Right lobe of liver (tissue), 6 donors: Measurements from ENCODE around the gene PLSCR1. TPM values are rescaled to one million over a fixed set of nuclear protein-coding genes. Genes with fewer than 3 reads are reported as not detected.

Experiments
- ATAC-seq, 4 donors: fragments of 200-7000 bp; cut with Tn5 transposase; one replicate each; pipeline ENCODE4 v1.9.1; 2020; ENCODE audit warnings: mild to moderate bottlenecking in 4 of 4, moderate library complexity in 4 of 4
- DNase-seq, 3 donors: peaks; one replicate each; pipeline ENCODE4 v3.0.0-alpha.2; 2020
- H3K27ac ChIP-seq, 3 donors: fragments of 200-600 bp; one replicate each; pipeline ENCODE4 v1.8.0; 2022
- H3K27me3 ChIP-seq, 2 donors: fragments of 200-600 bp; one replicate each; pipeline ENCODE4 v1.8.0; 2022
- H3K36me3 ChIP-seq, 4 donors: fragments of 200-600 bp; sonication (generic) in 1 of 4; one replicate each; pipeline versions ENCODE4 v1.5.1 to v1.8.0; 2017 to 2022; ENCODE audit warnings: control low read depth in 1 of 4
- H3K4me1 ChIP-seq, 4 donors: fragments of 200-600 bp; sonication (generic) in 1 of 4; one replicate each; pipeline versions ENCODE4 v1.5.1 to v1.8.0; 2017 to 2022; ENCODE audit warnings: control low read depth in 1 of 4
- H3K4me3 ChIP-seq, 3 donors: fragments of 200-600 bp; one replicate each; pipeline ENCODE4 v1.8.0; 2022
- H3K9me3 ChIP-seq, 4 donors: fragments of 200-600 bp; sonication (generic) in 1 of 4; one replicate each; pipeline versions ENCODE4 v1.5.1 to v1.8.0; 2017 to 2022; ENCODE audit warnings: control low read depth in 1 of 4
- POLR2A ChIP-seq: fragments of 450-650 bp; IDR thresholded peaks from one replicate; pipeline ENCODE4 v1.6.1; 2017; ENCODE audit warnings: antibody characterized with exemption, mild to moderate bottlenecking
- WGBS: methylation state at CpG from one replicate; pipeline ENCODE4 v1.1.6; 2018; ENCODE audit warnings: low coverage, low lambda C conversion rate; ENCODE audit not compliant: insufficient coverage; ENCODE audit errors: missing lambda C conversion rate; 5-methylcytosine and 5-hydroxymethylcytosine counted together
- intact Hi-C, 2 donors: fragments of 100-400 bp; cut with DNase I; formaldehyde crosslinking; loops; one replicate each; pipeline versions ENCODE4 v1.11.2 to v1.14.1; 2022
- total RNA-seq, 6 experiments: library from RNA; depleted of rRNA in 2 of 6; stranded (reverse); fragments of >200 nt in 2 of 6; fragmentation: NEBNext Ultra II Directional in 3 of 6; extraction: Animal tissue kit (Norgen Biotek cat#: 25700) in 3 of 6; gene quantifications; one replicate each; pipeline versions ENCODE4 v1.1.0 to v1.2.4, GENCODE V29; 2016 to 2023
- TF ChIP-seq, protein P1 (sequence below), 4 donors: fragments of 200-600 bp in 3 of 4; fragments of 450-650 bp in 1 of 4; IDR thresholded peaks; one replicate each; pipeline versions ENCODE4 v1.5.1 to v1.8.0; 2016 to 2022; ENCODE audit warnings: antibody characterized with exemption in 4 of 4, mild to moderate bottlenecking in 2 of 4
- donor health status: DM: no; HTN: yes; CAD: no.
- donor health status: DM: no; HTN: no; CAD: no.
- donor health status: DM: no; HTN: no; CAD: no.
- donor health status: DM: no; HTN: yes; CAD: no.
- donor health status: DM: no; HTN: yes; CAD: no.

The PLSCR1 gene
- total RNA-seq, 6 experiments from 2014 or later, result 15.1 to 83.8 (median 44.9) TPM

DNA sequence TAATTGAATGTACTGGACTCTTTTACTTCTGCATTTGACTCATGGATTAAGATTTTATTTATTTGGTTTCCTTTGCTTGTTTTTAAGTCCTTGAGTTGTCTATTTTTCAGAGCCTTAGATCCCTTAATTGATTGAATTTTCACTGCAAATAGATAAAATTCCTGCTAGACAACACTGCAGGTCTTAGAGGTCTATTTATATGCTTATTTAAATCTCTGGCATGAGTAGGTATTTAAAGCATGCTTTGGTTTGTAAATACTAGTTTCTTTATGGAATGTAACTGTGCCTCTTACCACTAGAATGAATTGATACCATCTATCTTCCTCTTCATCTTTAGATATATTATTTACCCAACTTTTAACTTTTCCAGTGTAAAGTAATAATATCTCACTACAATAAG, 40.7 kb upstream of the PLSCR1 start:
- Histone ChIP-seq H3K4me3 (no peak overlapping the region), H3K9me3 (no peaks in the 10 kb centered on the region), H3K36me3 (no peaks in the 10 kb centered on the region), H3K27ac (no peak overlapping the region), H3K27me3 (no peaks in the 10 kb centered on the region), H3K4me1 (no peaks in the 10 kb centered on the region)
- intact Hi-C loops, result no loop called here
- TF ChIP-seq, protein P1, sequence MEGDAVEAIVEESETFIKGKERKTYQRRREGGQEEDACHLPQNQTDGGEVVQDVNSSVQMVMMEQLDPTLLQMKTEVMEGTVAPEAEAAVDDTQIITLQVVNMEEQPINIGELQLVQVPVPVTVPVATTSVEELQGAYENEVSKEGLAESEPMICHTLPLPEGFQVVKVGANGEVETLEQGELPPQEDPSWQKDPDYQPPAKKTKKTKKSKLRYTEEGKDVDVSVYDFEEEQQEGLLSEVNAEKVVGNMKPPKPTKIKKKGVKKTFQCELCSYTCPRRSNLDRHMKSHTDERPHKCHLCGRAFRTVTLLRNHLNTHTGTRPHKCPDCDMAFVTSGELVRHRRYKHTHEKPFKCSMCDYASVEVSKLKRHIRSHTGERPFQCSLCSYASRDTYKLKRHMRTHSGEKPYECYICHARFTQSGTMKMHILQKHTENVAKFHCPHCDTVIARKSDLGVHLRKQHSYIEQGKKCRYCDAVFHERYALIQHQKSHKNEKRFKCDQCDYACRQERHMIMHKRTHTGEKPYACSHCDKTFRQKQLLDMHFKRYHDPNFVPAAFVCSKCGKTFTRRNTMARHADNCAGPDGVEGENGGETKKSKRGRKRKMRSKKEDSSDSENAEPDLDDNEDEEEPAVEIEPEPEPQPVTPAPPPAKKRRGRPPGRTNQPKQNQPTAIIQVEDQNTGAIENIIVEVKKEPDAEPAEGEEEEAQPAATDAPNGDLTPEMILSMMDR (IDR thresholded peaks at IDR 0.05), result no peak
- no peak for TF ChIP-seq POLR2A
- DNase-seq (no peak), ATAC-seq (no peak)

DNA sequence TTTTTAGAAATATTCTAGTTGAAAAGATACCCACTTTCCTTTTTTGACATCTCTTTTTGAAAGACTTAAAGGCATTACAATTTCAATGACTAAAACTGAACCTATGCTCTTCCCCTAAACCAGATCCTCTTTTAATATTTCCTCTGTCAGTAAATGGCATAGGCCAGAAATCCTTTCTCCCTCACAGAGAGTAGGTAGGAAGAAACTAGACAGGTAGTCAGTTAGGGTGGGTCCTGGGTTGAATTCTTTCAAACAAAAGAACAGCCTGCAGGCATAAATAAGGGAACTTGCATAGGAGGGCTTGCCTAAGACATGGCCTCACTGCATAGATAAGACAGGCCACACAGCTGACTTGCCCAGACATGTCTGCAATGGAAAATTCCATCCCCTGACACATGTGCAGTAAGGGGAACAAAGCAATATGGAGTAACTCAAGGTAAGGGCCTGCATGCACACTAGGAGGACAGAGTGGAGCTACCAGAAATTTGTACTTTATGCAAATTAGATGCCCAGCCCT, 37.6 kb upstream of the PLSCR1 start:
- H3K4me3 ChIP-seq, result no peak overlapping the region
- no peak for DNase-seq
- no peaks in the 10 kb centered on the region for H3K27me3 ChIP-seq
- H3K9me3 ChIP-seq, result no peaks in the 10 kb centered on the region
- TF ChIP-seq POLR2A, result no peak
- TF ChIP-seq, protein P1 (IDR thresholded peaks at IDR 0.05), result no peak
- intact Hi-C loops, result no loop called here
- H3K36me3 ChIP-seq, result no peaks in the 10 kb centered on the region
- no peaks in the 10 kb centered on the region for H3K4me1 ChIP-seq
- no peak overlapping the region for H3K27ac ChIP-seq
- no peak for ATAC-seq

DNA sequence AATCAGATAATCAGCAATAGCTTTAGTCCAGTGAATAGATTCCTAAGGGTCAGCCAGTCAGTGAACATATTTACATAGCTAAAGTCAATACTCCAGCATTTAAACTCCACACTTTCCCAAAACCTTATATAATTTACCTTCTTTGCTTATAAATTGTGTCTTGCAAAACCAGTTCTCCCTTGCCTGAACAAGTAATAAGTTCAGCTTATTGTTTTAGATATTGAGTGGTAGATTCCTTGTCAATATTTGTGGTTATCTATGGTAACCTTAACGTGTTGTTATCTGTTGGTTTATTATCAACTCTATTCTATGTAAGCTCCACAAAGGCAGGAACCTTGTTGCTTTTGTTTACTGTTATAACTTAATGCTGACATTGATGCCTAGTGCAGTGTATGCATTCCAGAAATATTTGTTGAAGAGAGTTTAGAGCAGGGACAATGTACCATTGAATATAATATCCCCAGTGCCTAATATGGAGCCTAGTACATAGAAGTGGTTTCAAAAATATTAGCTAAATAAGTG, 36.7 kb upstream of the PLSCR1 start:
- Histone ChIP-seq H3K9me3 (no peaks in the 10 kb centered on the region), H3K36me3 (no peaks in the 10 kb centered on the region), H3K4me3 (no peak overlapping the region), H3K27ac (no peak overlapping the region), H3K27me3 (no peaks in the 10 kb centered on the region), H3K4me1 (no peaks in the 10 kb centered on the region)
- ATAC-seq (no peak), DNase-seq (no peak)
- 27% methylated on average over 1 of the region's 1 CpG for WGBS
- no peak for TF ChIP-seq POLR2A
- TF ChIP-seq, protein P1 (IDR thresholded peaks at IDR 0.05), result no peak
- intact Hi-C loops, result no loop called here

DNA sequence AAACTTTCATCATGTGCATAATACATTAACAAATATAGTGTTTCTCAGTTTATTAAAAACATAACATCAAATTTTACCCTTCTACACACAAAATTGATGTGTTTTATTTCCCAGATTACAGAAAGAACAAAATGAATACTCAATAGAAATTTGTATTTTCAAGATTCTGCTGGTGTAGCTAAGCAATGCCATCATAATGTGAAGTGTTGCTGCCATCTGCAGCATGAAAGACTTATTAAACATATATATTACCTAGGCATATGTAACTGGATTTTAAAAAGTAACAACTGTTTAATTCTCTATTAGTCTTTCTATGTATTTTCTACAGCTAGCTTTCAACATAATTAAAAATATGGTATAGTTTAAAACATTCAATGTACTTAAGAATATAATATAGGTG, 33.3 kb upstream of the PLSCR1 start:
- H3K9me3 ChIP-seq, result no peaks in the 10 kb centered on the region
- H3K27me3 ChIP-seq, result no peaks in the 10 kb centered on the region
- TF ChIP-seq, protein P1 (IDR thresholded peaks at IDR 0.05), result peak; percentile 36 to 51 (median 49)
- no peak for TF ChIP-seq POLR2A
- DNase-seq, result no peak
- ATAC-seq, result peak; percentile 66 to 84 (median 71)
- H3K36me3 ChIP-seq, result no peaks in the 10 kb centered on the region
- intact Hi-C loops, result no loop called here
- no peak overlapping the region for H3K4me3 ChIP-seq
- H3K27ac ChIP-seq, result no peak overlapping the region
- no peaks in the 10 kb centered on the region for H3K4me1 ChIP-seq

DNA sequence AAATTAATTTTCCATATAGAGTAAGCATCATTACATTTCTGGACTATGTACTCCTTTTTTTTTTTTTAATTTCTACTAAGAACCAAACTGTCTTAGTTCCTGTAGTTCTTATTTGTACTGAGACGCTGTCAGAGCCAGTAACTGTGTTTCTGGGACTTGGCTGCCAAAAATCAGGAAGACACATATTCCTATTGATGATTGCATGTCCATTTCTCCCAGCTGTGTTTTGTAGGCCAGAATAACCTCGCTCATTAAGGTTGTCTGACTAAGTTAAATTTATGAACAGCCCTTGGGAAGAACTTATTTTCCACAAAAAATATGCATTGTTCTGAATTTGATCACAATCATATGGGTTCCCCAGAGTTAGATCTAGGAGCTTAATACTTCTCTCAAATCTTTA, 31.2 kb upstream of the PLSCR1 start:
- H3K9me3 ChIP-seq, result no peaks in the 10 kb centered on the region
- intact Hi-C loops, result no loop called here
- H3K4me1 ChIP-seq, result no peaks in the 10 kb centered on the region
- H3K4me3 ChIP-seq, result no peak overlapping the region
- DNase-seq (no peak), ATAC-seq (no peak)
- WGBS, result 81% methylated on average over 2 of the region's 2 CpGs
- no peak overlapping the region for H3K27ac ChIP-seq
- TF ChIP-seq, protein P1 (IDR thresholded peaks at IDR 0.05), result no peak
- TF ChIP-seq POLR2A, result no peak
- no peaks in the 10 kb centered on the region for H3K27me3 ChIP-seq
- no peaks in the 10 kb centered on the region for H3K36me3 ChIP-seq
